NT2/D1 (cell line): ENCODE data around the gene LSP1.

Experiments
- DNase-seq: peaks from one replicate; pipeline ENCODE4 v3.0.0-alpha.2; 2011; ENCODE audit warnings: low read depth, low spot score
- H3K27me3 ChIP-seq: 2 replicates; pipeline ENCODE4 v1.6.0; 2011; ENCODE audit warnings: mild to moderate bottlenecking; ENCODE audit not compliant: insufficient read length, insufficient read depth
- H3K36me3 ChIP-seq: 2 replicates; pipeline ENCODE4 v1.6.1; 2011; ENCODE audit warnings: mild to moderate bottlenecking, low read length, mixed read lengths; ENCODE audit not compliant: insufficient read depth, insufficient read length
- H3K4me1 ChIP-seq: 2 replicates; pipeline ENCODE4 v1.5.1; 2011; ENCODE audit not compliant: insufficient read depth, insufficient read length
- H3K4me3 ChIP-seq: 2 replicates; pipeline ENCODE4 v1.5.1; 2011; ENCODE audit warnings: low read depth; ENCODE audit not compliant: insufficient read length
- H3K9ac ChIP-seq: 2 replicates; pipeline ENCODE4 v1.6.0; 2011; ENCODE audit warnings: low read depth; ENCODE audit not compliant: insufficient read length
- H3K9me3 ChIP-seq: 2 replicates; pipeline ENCODE4 v1.5.1; 2011; ENCODE audit warnings: mild to moderate bottlenecking, low read length; ENCODE audit not compliant: insufficient read depth
- SUZ12 ChIP-seq: IDR thresholded peaks from 2 replicates; pipeline ENCODE4 v1.6.1; 2011; ENCODE audit not compliant: insufficient read length, insufficient read depth; ENCODE audit errors: extremely low read depth
- YY1 ChIP-seq: IDR thresholded peaks from 2 replicates; pipeline ENCODE4 v1.6.1; 2011; ENCODE audit not compliant: insufficient read length, insufficient read depth
- ZNF274 ChIP-seq: IDR thresholded peaks from 2 replicates; pipeline ENCODE4 v1.6.1; 2011; ENCODE audit warnings: mild to moderate bottlenecking, low read depth, low read length

LSP1 gene

DNA sequence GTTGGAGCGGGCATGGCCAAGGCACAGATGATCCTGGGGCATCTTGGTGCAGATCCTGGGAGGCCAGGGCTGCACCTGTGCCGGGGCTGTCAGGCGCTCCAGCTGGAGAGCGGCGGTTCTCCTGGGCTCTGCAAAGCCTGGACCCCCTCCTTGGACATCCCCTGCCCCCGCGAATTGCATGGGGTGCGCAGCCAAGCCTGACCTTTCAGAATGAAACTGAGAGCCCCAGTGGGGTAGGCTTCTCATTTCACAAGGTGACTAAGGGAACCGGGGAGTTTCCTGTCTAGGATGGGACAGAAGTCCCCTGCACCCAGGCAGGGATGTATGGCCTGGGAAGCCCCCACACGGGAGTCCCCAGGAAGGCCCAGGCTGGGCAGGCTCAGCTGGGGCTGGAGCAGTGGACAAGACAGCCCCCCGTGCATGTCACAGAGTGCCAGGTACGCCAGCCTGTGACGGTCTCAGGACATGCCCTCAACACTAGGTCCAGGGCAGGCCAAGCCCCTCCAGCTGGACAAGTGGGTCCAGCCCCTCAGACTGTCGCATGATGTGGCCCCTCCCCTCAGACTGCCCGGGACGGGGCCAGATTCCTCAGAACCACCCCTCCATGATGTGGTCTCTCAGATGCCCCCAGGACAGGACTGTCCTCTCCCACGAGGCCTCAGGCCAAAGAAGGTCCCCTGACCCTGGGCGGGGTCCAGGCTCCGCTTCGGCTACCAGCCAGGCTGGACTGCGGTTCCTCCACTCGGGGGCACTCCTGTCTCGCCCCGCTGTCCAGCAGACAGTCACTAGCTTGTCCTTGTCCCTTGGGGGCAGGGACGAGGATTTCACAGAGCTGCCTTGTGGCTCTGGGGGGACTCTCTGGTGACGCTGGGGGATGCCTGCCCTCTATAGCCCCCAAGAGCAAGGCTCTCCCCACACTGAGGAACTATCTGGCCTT lies 2.3 kb downstream of the LSP1 start:
- H3K4me3 ChIP-seq: no peak overlapping the region
- H3K9me3 ChIP-seq: no peaks in the 10 kb centered on the region
- H3K4me1 ChIP-seq: peaks cover 21% of the 10 kb centered on the region
- no peaks in the 10 kb centered on the region for H3K36me3 ChIP-seq
- DNase-seq: no peak
- no peak overlapping the region for H3K9ac ChIP-seq
- no peak for TF ChIP-seq SUZ12
- TF ChIP-seq YY1: no peak
- no peak for TF ChIP-seq ZNF274
- peaks cover 3% of the 10 kb centered on the region for H3K27me3 ChIP-seq

DNA sequence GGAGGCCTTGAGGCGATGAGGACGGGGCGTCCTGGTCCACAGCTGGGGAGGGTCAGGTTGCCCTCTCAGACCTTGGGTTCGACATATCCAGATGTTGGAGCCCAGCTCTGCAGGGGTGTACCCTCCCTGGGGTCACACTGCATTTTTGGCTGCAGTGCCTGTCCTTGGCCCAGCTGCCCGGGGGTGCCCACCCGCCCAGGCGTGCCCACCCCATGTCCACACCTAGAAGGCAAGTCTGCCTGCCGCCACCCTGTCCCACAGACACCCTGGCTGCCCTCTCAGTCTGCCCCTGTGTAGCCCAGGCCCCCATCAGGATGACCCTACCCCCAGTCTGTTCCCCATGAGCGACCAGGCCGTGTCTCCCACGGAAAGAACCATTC lies 3.0 kb downstream of the LSP1 start:
- no peaks in the 10 kb centered on the region for H3K9me3 ChIP-seq
- peaks cover 9% of the 10 kb centered on the region for H3K27me3 ChIP-seq
- no peak overlapping the region for H3K9ac ChIP-seq
- H3K4me3 ChIP-seq: no peak overlapping the region
- no peaks in the 10 kb centered on the region for H3K36me3 ChIP-seq
- peaks cover 21% of the 10 kb centered on the region for H3K4me1 ChIP-seq
- DNase-seq: no peak
- no peak for TF ChIP-seq SUZ12
- TF ChIP-seq YY1: no peak
- no peak for TF ChIP-seq ZNF274

DNA sequence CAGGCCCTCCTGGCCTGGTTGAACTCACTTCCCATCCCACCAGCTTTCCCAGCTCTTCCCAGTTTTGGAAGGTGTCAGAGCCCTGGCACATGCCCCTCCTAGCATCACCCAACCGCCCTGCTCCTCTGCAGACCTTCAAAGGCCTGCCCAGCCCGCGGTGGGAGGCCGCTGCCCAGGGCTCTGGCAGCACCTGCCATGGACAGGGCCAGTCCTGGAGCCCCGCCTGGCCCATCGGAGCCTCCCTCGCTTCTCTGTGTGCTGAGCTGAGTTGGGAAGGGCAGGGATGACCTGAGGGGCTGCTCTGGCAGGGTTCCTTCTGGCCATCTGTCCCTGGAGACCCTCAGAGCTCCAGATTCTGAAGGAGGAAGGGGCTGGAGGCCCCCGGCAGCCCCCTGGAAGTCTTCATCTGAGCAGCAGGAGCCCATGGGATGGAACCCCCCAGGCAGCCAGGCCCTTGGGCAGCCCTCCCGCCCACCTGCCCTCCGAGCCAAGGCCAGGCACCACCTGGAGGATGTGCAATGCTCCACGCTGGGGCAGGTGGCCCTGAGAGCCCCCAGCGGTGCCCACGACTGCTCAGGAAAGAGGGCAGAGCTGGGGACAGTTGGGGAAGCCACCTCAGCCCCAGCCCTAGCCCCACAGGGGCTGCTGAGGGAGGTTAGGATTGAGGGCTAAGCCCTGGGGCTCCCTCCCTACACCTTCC lies 3.6 kb downstream of the LSP1 start:
- H3K36me3 ChIP-seq: no peaks in the 10 kb centered on the region
- peaks cover 20% of the 10 kb centered on the region for H3K4me1 ChIP-seq
- no peaks in the 10 kb centered on the region for H3K9me3 ChIP-seq
- H3K9ac ChIP-seq: no peak overlapping the region
- TF ChIP-seq SUZ12: no peak
- TF ChIP-seq ZNF274: no peak
- no peak for TF ChIP-seq YY1
- no peak overlapping the region for H3K4me3 ChIP-seq
- DNase-seq: no peak
- peaks cover 14% of the 10 kb centered on the region for H3K27me3 ChIP-seq

DNA sequence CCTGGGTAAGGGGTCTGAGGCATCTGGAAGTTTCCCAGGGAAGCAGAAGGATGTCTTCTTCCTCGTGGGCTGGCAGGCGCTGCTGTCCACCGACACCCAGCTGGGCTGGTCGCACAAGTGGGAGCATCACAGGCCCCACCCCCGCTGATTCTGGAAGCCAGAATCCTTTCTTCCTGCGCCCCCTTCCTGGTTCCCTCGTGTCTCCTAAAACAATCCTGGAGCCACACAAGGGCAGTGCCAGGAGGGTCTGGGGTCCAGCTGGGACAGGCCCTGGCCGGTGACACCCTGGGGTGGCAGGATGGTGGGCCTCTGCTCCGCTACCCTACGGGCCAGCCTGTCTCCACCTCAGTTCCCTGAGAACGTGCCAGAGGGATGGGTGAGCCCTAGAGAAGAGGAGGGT lies 4.2 kb downstream of the LSP1 start:
- no peaks in the 10 kb centered on the region for H3K36me3 ChIP-seq
- TF ChIP-seq YY1 (no peak), SUZ12 (no peak), ZNF274 (no peak)
- peaks cover 19% of the 10 kb centered on the region for H3K4me1 ChIP-seq
- H3K9ac ChIP-seq: no peak overlapping the region
- H3K4me3 ChIP-seq: no peak overlapping the region
- no peaks in the 10 kb centered on the region for H3K9me3 ChIP-seq
- DNase-seq: no peak
- peaks cover 20% of the 10 kb centered on the region for H3K27me3 ChIP-seq

DNA sequence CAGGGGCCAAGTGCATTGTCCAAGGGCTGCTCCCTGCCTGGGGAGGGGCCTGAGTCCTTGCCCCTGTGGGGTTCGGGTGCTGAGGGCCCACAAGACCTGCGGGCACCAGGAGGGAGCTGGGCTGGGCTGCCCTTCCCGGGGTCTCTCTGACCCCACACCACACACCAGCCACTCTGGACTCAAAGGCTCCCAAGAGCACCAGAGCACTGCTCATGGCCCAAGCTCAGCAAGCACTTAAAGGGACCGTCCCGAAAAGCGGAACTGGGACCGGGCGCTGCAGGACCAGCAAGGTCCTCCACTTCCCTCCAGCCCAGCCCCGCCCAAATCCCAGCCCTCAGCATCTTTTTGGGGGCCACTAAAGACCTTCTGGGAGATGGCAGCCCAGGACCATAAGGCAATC lies 5.3 kb downstream of the LSP1 start:
- H3K4me3 ChIP-seq: no peak overlapping the region
- H3K9ac ChIP-seq: no peak overlapping the region
- H3K9me3 ChIP-seq: no peaks in the 10 kb centered on the region
- peaks cover 23% of the 10 kb centered on the region for H3K4me1 ChIP-seq
- H3K36me3 ChIP-seq: no peaks in the 10 kb centered on the region
- DNase-seq: no peak
- H3K27me3 ChIP-seq: peaks cover 31% of the 10 kb centered on the region
- TF ChIP-seq YY1: no peak
- TF ChIP-seq ZNF274: no peak
- no peak for TF ChIP-seq SUZ12

DNA sequence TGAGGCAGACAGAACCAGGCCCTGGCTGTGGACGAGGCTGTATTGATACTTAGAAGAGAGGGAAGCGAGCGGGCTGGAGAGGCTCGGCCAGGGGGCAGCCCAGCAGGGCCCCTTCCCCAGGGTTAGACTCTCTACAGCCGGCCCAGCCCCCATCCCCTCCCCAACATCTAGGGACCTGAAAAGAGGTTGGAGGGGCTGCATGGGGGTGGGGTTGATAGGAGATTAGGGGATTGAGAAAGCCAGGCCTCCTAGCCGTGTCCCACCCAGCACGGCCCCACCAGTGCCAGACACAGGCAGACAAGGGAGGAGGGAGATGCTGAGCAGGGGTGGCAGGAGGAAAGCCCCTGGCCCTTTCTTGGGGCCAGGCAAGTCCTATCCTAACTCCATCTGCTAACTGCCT lies 5.7 kb downstream of the LSP1 start:
- no peak for DNase-seq
- no peak overlapping the region for H3K4me3 ChIP-seq
- peak overlapping the region; percentile 50 for H3K9ac ChIP-seq
- no peaks in the 10 kb centered on the region for H3K36me3 ChIP-seq
- peaks cover 34% of the 10 kb centered on the region for H3K27me3 ChIP-seq
- TF ChIP-seq SUZ12 (no peak), ZNF274 (no peak), YY1 (no peak)
- H3K4me1 ChIP-seq: peaks cover 28% of the 10 kb centered on the region
- H3K9me3 ChIP-seq: no peaks in the 10 kb centered on the region

DNA sequence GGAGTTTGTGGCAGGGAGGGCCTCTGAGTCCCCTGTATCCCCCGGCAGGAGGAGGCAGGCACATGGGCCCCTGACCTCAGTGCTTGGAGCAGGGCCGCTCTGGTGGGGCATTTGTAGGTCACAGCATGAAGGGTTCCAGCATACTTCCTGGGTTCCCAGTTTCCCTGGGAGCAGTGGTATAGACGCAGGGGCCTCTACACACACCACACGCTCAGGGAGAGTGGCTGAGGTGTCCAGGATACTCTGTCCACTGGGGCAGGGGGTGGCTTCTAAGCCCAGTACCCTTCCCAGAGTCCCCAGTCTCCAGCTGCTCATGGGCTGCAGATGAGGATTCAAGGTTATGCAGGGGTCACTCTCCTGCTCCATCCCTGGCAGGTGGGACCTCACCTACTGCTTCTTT lies 6.1 kb downstream of the LSP1 start:
- Histone ChIP-seq H3K9me3 (no peaks in the 10 kb centered on the region), H3K4me3 (no peak overlapping the region), H3K4me1 (peaks cover 30% of the 10 kb centered on the region), H3K36me3 (no peaks in the 10 kb centered on the region), H3K9ac (peak overlapping the region; percentile 50), H3K27me3 (peaks cover 34% of the 10 kb centered on the region)
- no peak for TF ChIP-seq SUZ12
- no peak for TF ChIP-seq ZNF274
- TF ChIP-seq YY1: no peak
- DNase-seq: no peak
